Subcutaneous adipose tissue (tissue), 4 donors: Measurements from ENCODE around the gene SPP2. TPM values are rescaled to one million over a fixed set of nuclear protein-coding genes. Genes with fewer than 3 reads are reported as not detected.

Source experiments
- CTCF ChIP-seq: fragments of 450-650 bp; IDR thresholded peaks from one replicate; pipeline ENCODE4 v1.5.1; 2016; ENCODE audit warnings: low read depth, mild to moderate bottlenecking, control low read depth, antibody characterized with exemption, moderate library complexity
- total RNA-seq, 4 donors: library from RNA; depleted of rRNA; stranded (reverse); fragments of >200 nt; gene quantifications; one replicate each; pipeline ENCODE4 v1.1.0, GENCODE V29; 2016

Gene SPP2
- total RNA-seq, 4 donors from 2014 or later = not detected

DNA sequence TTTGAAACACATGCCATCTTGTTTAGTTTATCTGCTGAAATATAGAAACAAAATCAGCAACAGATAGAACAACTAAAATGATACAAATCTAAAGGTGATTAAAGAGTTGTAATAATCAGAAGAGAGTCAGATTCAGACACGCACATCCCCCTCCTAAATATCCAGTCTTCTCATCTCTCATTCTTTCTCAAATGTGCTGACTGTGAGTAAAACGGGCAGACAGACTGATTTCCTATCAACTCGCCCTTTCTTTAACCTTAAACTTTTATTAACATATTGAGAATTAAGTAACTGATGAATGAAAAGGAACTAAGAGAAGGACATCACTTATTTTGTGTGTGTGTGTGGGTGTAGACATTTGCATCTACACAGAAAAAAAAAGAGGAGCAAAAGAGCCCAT, 34.6 kb upstream of the SPP2 start:
- no peak for TF ChIP-seq CTCF

DNA sequence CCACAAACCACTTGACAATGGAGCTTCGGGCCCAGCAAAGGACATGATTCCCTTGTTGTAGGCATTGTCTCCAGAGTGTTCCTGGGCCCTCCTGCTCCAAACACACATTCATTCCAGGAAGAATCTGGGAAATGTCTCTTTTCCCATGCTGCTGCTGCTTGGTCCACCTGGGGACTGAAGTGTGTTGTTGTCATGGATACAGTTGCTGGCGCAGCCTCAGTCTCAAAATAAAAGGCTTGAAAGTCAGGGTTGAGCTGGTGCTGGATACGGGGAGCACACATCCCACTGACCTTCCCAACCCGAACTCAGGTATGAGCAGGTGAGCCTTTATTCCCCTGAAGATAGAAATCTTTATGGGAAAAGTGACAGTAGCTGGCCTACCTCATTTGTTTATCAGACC, 30.6 kb upstream of the SPP2 start:
- no peak for TF ChIP-seq CTCF

- no peak for TF ChIP-seq CTCF
These were observed 30.2 kb upstream of the SPP2 start for GRCh38 chr2:234020332-234020731.

DNA sequence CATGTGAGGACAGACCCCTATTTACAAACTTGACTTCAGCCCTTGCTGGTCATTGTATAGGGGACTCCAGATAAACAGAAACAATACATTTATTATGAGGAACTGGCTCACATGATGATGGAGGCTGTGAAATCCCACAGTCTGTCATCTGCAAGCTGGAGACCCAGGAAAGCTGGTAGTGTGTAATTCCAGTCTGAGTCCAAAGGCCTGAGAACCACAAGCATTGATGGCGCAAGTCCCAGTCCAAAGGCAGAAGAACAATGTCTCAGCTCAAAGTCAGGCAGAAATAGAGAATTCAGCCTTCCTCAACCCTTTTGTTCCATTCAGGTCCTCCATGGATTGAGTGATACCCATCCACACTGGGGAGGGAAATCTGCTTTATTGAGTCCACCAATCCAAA, 28.1 kb upstream of the SPP2 start:
- TF ChIP-seq CTCF = no peak

- no peak for TF ChIP-seq CTCF
These were observed 26.2 kb upstream of the SPP2 start for GRCh38 chr2:234024304-234024703.

- TF ChIP-seq CTCF = no peak
These were observed 25.0 kb upstream of the SPP2 start for GRCh38 chr2:234025466-234025865.

DNA sequence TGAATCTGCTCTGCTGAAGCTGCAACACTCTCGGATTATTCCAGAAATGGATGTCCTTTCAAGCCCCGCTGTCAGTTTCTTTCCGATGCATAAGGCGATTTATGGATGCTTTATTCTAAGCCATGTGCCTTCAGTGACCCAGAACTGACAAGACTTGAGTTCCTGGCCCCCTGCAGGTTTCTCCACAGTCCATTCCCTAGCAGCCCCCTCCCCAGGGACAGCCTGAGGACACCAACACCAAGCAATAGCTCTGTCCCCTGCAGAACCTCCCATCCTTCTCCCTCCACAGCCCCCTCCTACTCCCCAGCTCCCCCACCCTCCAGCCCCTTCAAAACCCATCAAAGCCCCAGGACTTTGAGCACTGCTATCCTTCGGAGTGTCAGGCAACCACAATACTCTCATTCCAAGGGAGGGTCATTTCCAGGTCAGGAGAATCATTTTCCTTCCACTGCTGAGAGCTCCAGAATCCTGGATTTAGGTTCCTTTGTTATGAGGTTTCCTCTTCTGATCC, 24.6 kb upstream of the SPP2 start:
- no peak for TF ChIP-seq CTCF
